Measurements from ENCODE around the gene EFCC1. TPM values are rescaled to one million over a fixed set of nuclear protein-coding genes. Genes with fewer than 3 reads are reported as not detected.

Gene EFCC1
- total RNA-seq, 4 donors from 2014 or later, result 0.75 to 2.2 (median 1.7) TPM

DNA sequence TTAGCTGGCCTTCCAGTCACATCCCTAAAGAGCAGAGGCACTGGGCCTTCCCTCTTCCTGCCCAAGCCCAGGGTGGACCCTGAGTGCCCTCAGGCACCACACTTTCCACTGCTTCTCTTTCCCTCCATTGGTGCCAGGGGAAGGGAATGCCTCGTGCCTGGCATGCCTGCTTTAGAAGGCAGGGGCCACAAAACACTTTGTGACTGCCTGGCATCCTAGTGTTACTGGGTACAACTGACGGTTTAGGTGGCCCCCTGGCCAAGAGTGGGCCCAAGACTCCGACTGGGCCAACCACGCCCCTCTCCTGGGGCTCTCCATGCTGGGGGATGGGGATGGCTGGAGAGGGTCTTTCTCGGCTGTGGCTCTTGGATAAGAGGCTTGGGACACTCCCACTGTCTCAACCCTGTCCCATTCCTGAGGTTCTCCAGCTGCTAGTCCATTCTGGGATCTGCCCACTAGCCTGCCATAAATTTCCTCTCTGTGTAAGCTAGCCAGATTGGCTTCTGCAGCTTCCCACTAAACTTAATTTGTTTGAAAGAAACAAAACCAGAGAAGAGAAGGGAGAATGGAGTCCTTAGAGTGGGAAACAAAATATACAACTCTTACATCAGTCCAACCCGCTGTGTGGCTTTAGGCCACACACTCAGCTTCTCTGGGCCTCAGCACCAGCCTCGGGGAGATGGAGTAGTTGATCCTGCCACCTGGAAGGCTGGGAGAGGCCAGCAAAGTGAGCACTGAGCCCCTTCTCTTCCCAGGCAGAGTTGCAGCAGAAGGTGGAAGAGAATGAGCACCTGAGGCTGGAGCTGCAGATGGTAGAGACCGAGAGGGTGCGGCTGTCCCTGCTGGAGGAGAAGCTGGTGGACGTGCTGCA, 35.4 kb downstream of the EFCC1 start:
- no peak for DNase-seq
- Histone ChIP-seq H3K27ac (no peak overlapping the region), H3K9me3 (no peaks in the 10 kb centered on the region), H3K4me3 (no peak overlapping the region), H3K36me3 (no peaks in the 10 kb centered on the region), H3K27me3 (no peaks in the 10 kb centered on the region), H3K4me1 (no peaks in the 10 kb centered on the region)
- 82 to 90% methylated on average over 2 to 9 of the region's 10 CpGs for WGBS, 2 donors (ENCODE audit: low coverage in 1 of 2)
- intact Hi-C loops (cut with DNase I; ENCODE audit: low total_unique reads), result no loop called here
- TF ChIP-seq POLR2AphosphoS5 (IDR thresholded peaks at IDR 0.05), result no peak
- TF ChIP-seq, protein P1, sequence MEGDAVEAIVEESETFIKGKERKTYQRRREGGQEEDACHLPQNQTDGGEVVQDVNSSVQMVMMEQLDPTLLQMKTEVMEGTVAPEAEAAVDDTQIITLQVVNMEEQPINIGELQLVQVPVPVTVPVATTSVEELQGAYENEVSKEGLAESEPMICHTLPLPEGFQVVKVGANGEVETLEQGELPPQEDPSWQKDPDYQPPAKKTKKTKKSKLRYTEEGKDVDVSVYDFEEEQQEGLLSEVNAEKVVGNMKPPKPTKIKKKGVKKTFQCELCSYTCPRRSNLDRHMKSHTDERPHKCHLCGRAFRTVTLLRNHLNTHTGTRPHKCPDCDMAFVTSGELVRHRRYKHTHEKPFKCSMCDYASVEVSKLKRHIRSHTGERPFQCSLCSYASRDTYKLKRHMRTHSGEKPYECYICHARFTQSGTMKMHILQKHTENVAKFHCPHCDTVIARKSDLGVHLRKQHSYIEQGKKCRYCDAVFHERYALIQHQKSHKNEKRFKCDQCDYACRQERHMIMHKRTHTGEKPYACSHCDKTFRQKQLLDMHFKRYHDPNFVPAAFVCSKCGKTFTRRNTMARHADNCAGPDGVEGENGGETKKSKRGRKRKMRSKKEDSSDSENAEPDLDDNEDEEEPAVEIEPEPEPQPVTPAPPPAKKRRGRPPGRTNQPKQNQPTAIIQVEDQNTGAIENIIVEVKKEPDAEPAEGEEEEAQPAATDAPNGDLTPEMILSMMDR (IDR thresholded peaks at IDR 0.05), result no peak
- no peak for TF ChIP-seq POLR2A (IDR thresholded peaks at IDR 0.05)
- TF ChIP-seq EP300 (IDR thresholded peaks at IDR 0.05; ENCODE audit: low read depth), result no peak
- in situ Hi-C loops (cut with MboI; ENCODE audit: low pct_ligation_motif_present in 1 of 4, low pct_unique_long_range_greater_than_20kb in 1 of 4, low sequenced_read_pairs in 3 of 4), result no loop called here

GRCh38 chr3:129037093-129037419, 36.0 kb downstream of the EFCC1 start:
- DNase-seq, result no peak
- intact Hi-C loops (cut with DNase I; ENCODE audit: low total_unique reads), result no loop called here
- Histone ChIP-seq H3K4me1 (no peaks in the 10 kb centered on the region), H3K9me3 (no peaks in the 10 kb centered on the region), H3K4me3 (no peak overlapping the region), H3K36me3 (no peaks in the 10 kb centered on the region), H3K27ac (no peak overlapping the region), H3K27me3 (no peaks in the 10 kb centered on the region)
- WGBS, 2 donors (ENCODE audit: low coverage in 1 of 2), result 68% methylated on average over 2 of the region's 2 CpGs; no CpG with 5 or more reads in 1 of the 2 donors
- TF ChIP-seq, protein P1 (IDR thresholded peaks at IDR 0.05), result no peak
- TF ChIP-seq POLR2A (IDR thresholded peaks at IDR 0.05) (no peak), POLR2AphosphoS5 (IDR thresholded peaks at IDR 0.05) (no peak), EP300 (IDR thresholded peaks at IDR 0.05; ENCODE audit: low read depth) (no peak)
- in situ Hi-C loops (cut with MboI; ENCODE audit: low pct_ligation_motif_present in 1 of 4, low pct_unique_long_range_greater_than_20kb in 1 of 4, low sequenced_read_pairs in 3 of 4), result no loop called here

DNA sequence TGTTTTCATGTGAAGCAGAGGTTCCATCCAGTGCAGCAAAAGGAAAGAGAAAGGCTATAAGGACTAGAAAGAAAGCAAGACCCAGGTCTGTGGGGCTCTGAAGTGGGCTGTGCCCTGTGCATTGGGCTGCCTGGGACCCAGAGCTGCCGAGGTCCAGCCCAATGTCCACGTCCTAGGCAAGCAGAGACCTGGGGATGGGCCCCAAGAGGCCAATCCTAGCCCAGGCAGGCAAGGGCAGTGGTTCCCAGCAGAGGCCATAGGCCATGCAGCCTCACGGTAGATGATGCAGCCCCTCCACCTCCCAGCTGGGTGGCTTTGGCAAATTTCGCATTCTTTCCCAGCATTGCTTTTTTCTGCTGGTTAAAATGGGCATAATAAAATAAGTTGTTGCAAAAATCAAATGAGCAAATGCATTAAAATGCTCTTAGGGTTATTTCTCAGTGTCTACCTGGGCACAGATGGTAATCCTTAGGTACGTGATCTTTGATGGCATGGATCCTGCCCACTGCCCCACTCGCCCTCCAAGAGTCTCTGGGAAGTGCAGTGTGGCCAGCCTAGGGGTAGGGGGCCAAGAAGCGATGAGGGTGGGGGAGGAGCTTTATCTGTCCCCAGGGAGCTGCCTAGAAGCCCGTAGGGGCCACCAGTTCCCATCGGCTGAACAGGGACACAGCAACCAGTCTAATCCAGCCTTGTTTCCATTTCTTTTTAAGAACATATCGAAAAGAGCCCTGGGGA, 37.2 kb downstream of the EFCC1 start:
- no peak overlapping the region for H3K4me3 ChIP-seq
- intact Hi-C loops (cut with DNase I; ENCODE audit: low total_unique reads) (no loop called here), in situ Hi-C loops (cut with MboI; ENCODE audit: low pct_ligation_motif_present in 1 of 4, low pct_unique_long_range_greater_than_20kb in 1 of 4, low sequenced_read_pairs in 3 of 4) (no loop called here)
- H3K9me3 ChIP-seq, result no peaks in the 10 kb centered on the region
- WGBS, 2 donors (ENCODE audit: low coverage in 1 of 2), result 79 to 100% methylated on average over 3 to 10 of the region's 10 CpGs
- no peaks in the 10 kb centered on the region for H3K36me3 ChIP-seq
- no peaks in the 10 kb centered on the region for H3K4me1 ChIP-seq
- no peak for DNase-seq
- no peak for TF ChIP-seq EP300 (IDR thresholded peaks at IDR 0.05; ENCODE audit: low read depth)
- no peak for TF ChIP-seq POLR2A (IDR thresholded peaks at IDR 0.05)
- no peak for TF ChIP-seq POLR2AphosphoS5 (IDR thresholded peaks at IDR 0.05)
- TF ChIP-seq, protein P1 (IDR thresholded peaks at IDR 0.05), result no peak
- peaks cover 2% of the 10 kb centered on the region for H3K27me3 ChIP-seq
- H3K27ac ChIP-seq, result no peak overlapping the region

GRCh38 chr3:129039271-129040038, 38.4 kb downstream of the EFCC1 start:
- no peak overlapping the region for H3K27ac ChIP-seq
- intact Hi-C loops (cut with DNase I; ENCODE audit: low total_unique reads), result no loop called here
- DNase-seq, result peak; percentile 60
- H3K9me3 ChIP-seq, result no peaks in the 10 kb centered on the region
- peaks cover 6% of the 10 kb centered on the region for H3K27me3 ChIP-seq
- in situ Hi-C loops (cut with MboI; ENCODE audit: low pct_ligation_motif_present in 1 of 4, low pct_unique_long_range_greater_than_20kb in 1 of 4, low sequenced_read_pairs in 3 of 4), result loop anchor here in 1 of 4 donors (10.0 kb wide), 1 partner anchor 205 kb away; the partner anchor contains the start of gene COPG1
- WGBS, 2 donors (ENCODE audit: low coverage in 1 of 2), result 50 to 63% methylated on average over 2 to 14 of the region's 14 CpGs
- TF ChIP-seq POLR2AphosphoS5 (IDR thresholded peaks at IDR 0.05), result no peak
- TF ChIP-seq, protein P1 (IDR thresholded peaks at IDR 0.05), result no peak
- H3K4me3 ChIP-seq, result no peak overlapping the region
- no peaks in the 10 kb centered on the region for H3K4me1 ChIP-seq
- H3K36me3 ChIP-seq, result no peaks in the 10 kb centered on the region

Data from transverse colon (tissue), 4 donors.